C1 segment of cervical spinal cord (tissue), 14 donors: ENCODE data around the gene PGLYRP4.

Source experiments
- DNase-seq, 14 donors: peaks; one replicate each; lab custom pipeline; 2025; lab: John Stamatoyannopoulos, UW

The PGLYRP4 gene

DNA sequence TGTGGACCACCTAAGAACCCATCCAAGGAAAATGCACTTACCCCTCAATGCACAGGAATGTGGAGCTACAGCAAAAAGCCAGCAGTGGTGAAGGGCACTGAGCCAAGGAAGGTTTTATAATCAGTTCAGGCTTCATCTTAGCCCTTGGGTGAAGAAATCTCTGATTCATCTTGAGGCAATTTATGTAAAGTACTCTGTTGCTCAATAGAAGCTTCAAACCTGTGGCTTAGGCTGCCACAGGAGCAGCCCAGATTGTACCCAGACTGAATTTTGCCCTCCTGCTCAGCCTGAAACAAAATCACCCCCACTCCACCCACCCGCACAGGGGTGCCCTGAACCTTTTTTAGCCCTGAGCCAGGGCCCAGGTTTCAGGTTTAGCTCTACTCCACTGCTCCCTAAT lies 26.9 kb upstream of the PGLYRP4 start, which contains the start of gene S100A12:
TSS of gene S100A12 (minus strand) at position 111 of the 400 bp plus-strand sequence. CDS start 1,029 bp downstream, outside the sequence.
- no peak for DNase-seq

DNA sequence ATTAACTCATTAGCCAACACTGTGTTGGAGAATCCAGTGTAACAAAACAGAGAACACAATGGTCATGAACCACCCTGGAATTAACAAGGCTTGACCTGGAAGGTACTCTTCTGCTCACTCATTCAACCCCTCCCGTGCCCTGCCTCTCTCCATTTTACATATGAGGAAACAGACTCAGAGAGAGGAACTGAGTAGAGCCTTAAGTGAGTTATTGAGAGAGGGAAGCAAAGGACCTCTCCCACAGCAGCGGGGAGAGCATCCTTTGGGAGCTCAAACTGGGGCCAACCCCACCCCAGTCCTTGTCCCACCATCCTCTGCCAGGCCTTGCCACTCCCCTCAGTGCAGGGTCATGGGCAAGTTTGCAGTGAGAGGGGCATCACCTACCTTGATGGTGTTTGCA lies 25.4 kb upstream of the PGLYRP4 start:
- DNase-seq: no peak

DNA sequence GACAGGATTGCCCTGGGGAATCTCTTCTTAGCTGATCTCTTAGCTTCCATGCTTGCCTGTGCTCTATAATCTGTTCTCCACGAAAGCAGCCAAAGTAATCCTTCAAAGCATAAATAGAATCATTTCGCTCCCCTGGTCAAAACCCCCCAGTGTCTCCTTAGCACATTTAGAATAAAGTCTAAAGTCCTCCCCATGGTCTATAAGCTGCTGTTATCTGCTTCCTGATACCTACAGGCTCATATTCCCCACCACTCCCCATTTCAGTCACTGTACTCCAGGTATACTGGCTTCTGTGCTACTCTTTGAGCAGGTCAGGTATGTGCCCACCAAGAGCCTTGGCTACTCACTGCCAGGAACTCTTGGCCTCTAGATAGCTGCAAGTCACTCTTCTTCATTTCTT lies 23.9 kb upstream of the PGLYRP4 start:
- DNase-seq: no peak

GRCh38 chr1:153371231-153371630 lies 22.6 kb upstream of the PGLYRP4 start:
- no peak for DNase-seq

DNA sequence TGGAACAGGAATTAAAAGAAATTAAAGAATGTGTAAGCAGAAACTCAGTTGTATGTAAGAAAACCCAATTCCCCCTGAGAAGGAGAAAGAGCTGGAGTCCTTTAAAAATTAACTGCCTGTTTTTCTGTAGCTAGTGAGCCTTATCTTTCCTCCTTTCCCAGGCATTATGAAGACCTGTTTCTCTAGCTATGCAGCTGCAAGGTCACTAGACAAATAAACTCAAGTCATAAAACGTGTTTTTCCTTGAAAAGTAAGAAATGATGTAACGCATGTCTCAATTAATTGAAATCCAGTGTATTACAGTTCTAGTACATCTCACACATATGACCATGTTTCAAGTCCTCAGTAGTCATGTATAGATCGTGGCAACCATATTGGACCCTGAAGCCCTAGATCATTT lies 21.5 kb upstream of the PGLYRP4 start:
- DNase-seq: no peak

DNA sequence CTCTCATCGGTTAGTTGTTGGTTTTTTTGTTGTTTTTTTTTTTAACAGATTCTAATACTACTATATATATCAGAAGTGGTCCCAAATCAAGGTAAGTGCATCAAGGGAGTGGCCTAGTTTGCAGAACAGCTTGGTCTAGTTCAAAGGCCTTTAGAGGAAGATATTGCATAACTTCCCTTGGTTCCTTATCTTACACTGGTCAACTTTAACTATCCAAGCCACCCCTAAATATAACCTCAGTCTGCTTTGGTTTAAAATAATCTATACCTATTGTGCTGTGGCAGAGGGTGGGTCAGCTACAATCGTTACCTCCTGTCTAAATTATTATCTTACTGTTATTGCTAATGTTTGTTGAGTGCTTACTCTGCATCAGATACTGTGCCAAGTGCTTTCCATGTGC lies 19.9 kb upstream of the PGLYRP4 start:
- DNase-seq: no peak

DNA sequence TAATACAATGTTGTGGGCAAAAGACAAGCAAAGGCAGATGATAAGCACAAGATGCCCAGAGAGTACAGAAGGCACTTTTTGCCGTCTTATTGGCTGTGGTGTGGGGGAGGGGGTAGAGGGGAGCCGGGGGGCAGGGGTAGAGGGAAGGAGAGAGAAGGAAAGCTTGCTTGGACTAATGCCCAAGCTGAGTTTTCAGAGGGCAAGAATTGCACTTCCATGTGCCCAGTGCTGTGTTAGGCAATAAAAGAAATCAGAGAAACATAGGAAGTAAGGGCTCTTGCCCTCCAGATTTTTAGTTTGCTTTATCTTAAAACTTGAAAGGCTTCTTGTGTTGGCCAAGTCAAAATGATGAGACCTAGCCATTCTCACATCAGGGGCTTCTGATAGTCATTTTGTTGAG lies 18.4 kb upstream of the PGLYRP4 start:
- DNase-seq: no peak

DNA sequence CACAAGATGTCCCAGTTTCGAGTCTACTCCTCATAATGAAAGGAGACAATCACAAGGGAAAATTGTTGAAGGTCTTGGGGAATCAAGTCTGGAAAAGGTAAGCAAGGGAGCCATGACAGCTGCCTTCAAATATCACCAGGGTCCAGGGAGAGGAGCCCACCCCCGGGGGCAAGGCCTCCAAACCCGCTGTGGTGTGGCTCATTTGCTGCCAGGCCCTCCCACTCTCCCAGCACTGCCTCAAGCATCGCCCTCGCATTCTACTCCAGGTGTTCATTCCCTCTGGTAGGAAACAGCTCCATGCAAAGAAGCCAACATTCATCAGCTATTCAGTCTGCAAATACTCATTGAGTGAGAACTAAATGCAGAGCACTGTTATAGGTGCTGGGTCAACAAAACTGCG lies 17.6 kb upstream of the PGLYRP4 start:
- no peak for DNase-seq

GRCh38 chr1:153365696-153366095 lies 17.1 kb upstream of the PGLYRP4 start:
- no peak for DNase-seq

- DNase-seq: no peak
Measured at GRCh38 chr1:153364766-153365666, 16.4 kb upstream of the PGLYRP4 start.

DNA sequence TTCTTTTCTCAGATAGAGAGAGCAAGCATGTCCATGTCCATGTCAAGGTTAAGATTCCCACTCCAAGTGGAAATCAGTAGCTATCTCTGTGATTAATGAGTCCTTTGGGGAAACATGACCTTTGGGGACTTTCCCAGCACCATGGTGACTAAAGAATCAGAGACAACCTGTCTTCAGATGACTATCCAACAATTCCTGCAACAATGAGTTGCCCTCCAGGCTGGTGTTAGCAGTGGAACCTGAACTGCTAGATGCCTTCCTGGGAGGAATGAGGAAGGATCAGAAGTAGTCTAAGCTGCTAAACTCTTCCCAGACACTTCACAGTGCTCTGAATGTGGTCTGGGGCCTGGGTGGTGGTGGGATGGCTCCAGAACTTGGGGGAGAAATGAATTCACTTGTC lies 15.5 kb upstream of the PGLYRP4 start:
- DNase-seq: no peak

GRCh38 chr1:153363641-153364040 lies 15.0 kb upstream of the PGLYRP4 start:
- no peak for DNase-seq

DNA sequence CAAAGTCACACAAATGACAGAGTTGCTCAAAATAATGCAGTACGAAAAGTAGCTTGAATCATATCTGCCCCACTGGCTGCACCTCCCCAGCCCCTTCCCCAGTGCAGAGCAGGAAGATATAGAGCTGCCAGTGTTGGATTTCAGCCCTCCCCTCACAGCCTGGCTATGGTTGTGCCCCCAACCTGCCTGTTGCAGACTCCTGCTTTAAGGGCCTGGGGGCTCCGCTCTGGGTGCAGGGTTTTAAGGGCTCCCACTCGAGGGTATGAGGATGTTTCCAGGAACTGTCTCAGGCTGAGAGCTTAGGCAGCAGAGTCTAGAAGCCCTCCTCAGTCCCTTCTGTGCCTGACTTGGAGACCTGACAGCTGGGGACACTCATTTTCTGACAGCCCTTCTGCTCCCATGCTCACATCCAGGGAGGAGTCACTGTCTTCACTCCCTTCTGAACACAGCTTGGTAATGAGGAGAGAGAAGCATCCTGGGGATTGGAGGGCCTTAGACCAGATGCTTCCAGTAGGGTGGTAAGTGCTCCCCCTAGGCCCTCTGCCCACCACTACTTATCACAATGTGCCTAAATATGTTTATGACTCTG lies 13.6 kb upstream of the PGLYRP4 start:
- DNase-seq: no peak

GRCh38 chr1:153361480-153362109 lies 13.0 kb upstream of the PGLYRP4 start:
- DNase-seq: no peak

DNA sequence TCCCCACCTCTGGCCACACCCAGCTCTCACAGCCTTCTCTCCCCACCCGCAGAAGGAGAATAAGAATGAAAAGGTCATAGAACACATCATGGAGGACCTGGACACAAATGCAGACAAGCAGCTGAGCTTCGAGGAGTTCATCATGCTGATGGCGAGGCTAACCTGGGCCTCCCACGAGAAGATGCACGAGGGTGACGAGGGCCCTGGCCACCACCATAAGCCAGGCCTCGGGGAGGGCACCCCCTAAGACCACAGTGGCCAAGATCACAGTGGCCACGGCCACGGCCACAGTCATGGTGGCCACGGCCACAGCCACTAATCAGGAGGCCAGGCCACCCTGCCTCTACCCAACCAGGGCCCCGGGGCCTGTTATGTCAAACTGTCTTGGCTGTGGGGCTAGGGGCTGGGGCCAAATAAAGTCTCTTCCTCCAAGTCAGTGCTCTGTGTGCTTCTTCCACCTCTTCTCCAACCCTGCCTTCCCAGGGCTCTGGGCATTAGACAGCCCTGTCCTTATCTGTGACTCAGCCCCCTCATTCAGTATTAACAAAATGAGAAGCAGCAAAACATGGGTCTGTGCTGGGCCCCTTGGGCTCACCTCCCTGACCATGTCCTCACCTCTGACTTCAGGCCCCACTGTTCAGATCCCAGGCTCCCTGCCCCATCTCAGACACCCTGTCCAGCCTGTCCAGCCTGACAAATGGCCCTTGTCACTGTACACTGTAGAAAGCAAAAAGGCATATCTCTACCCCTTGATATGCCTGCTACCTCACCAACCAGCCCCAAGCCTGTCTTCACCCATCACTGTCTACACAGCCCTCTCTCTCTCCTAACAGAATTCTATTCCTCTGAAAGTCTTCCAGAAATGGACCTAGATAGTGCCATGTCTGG lies 12.2 kb upstream of the PGLYRP4 start:
- DNase-seq: no peak

- no peak for DNase-seq
Measured at GRCh38 chr1:153360190-153360589, 11.5 kb upstream of the PGLYRP4 start.

GRCh38 chr1:153359241-153359640 lies 10.6 kb upstream of the PGLYRP4 start:
- no peak for DNase-seq

- DNase-seq: no peak
Measured at GRCh38 chr1:153358691-153358975, 10.0 kb upstream of the PGLYRP4 start.

DNA sequence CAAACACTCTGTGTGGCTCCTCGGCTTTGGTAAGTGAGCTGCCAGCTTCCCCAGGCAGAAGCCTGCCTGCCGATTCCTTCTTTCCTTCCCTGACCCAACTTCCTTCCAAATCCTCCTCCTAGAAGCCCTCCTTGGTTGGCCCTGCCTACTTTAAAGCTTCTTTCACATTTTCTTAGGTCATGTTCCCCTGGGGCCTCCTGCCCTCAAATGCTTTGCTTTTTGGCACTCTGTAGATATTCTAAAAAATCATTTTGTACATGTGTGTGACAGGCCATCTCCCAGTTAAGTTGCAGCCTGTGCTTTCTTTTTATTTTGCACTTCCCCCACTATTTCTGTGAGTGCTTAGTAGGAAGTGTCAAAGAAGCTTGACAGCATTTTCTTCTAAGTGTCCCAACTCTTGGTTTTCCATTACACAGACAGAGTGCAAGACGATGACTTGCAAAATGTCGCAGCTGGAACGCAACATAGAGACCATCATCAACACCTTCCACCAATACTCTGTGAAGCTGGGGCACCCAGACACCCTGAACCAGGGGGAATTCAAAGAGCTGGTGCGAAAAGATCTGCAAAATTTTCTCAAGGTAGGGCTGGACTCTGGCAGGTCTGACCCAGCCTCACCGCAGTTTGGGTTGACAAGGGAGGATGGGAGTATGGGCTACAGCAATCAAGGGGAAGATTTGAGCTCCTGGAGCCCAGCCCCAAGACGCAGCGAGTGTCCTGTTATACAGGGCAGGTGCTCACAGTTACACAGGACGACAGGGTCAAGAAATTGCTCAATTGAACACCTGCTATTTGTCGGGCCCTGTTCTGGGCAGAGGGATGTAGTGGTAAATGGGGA lies 9.4 kb upstream of the PGLYRP4 start, which contains the start of gene S100A9:
TSS of gene S100A9 (plus strand) at position 2 of the 838 bp plus-strand sequence. CDS start at position 432, 430 bp downstream.
- DNase-seq: no peak

DNA sequence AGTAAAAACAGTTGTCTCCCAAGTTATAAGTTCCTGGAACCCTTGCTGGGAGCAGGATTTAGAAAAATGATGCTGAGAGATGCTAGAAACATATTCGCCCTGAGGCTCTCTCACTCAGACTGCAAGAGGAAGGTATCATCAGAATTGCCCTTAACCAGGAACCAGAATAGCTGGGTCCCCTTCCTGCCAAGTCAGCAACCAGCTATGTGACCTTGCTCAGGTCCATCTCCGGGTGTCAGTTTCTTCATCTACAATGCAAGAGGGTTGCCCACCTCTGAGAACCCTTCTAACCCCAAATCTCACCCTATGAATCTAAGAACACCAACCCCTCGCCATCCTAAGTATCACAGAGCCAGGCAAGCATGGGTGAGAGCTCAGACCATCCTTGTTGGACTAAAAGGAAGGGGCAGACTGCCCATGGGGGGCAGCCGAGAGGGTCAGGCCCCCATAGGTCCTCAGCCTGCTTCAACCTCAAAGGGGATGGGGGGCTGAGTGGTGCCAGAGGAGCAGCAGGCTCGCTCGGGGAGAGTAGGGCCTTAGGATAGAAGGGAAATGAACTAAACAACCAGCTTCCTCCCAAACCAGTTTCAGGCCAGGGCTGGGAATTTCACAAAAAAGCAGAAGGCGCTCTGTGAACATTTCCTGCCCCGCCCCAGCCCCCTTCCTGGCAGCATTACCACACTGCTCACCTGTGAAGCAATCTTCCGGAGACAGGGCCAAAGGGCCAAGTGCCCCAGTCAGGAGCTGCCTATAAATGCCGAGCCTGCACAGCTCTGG lies 8.6 kb upstream of the PGLYRP4 start:
- peak in 1 of 14 donors; percentile 47 for DNase-seq
